Adipose tissue (tissue), 3 donors: ENCODE data around the gene CCNYL1. TPM values are rescaled to one million over a fixed set of nuclear protein-coding genes. Genes with fewer than 3 reads are reported as not detected.
"Not testable (repeated sequence)": the region's sequence is repeated elsewhere in the genome, so short reads cannot be mapped to it uniquely, and the experiment has no call there.

Source experiments
- H3K27ac ChIP-seq: one replicate; pipeline ENCODE4 v1.5.1; 2013; ENCODE audit warnings: low read depth, low read length
- WGBS, 3 donors: extraction: QIAGEN DNeasy Blood & Tissue Kit; methylation state at CpG; one replicate each; pipeline ENCODE4 v1.1.7; 2013; 5-methylcytosine and 5-hydroxymethylcytosine counted together
- polyA plus RNA-seq, 3 donors: library from polyadenylated mRNA; stranded (reverse); fragments of 200-250 nt; gene quantifications; one replicate each; pipeline ENCODE4 v1.2.3, GENCODE V29; 2013
- donor health status: healthy with polysubstance abuse.
- donor health status: Bipolar disorder and iron deficiency.
- donor health status: healthy.

Gene CCNYL1
- polyA plus RNA-seq, 3 donors: 6.9 to 11.9 (median 11.2) TPM

GRCh38 chr2:207694811-207695281 lies 16.6 kb upstream of the CCNYL1 start:
- 64 to 73% (median 71%) methylated on average over 4 of the region's 4 CpGs for WGBS, 3 donors

GRCh38 chr2:207695293-207695692 lies 16.1 kb upstream of the CCNYL1 start:
- WGBS, 3 donors: 67 to 84% (median 83%) methylated on average over 4 of the region's 4 CpGs

More at GRCh38 chr2:207694811-207695281, 16.6 kb upstream of the CCNYL1 start:
- H3K27ac ChIP-seq: no peak overlapping the region

GRCh38 chr2:207696911-207697310 lies 14.5 kb upstream of the CCNYL1 start:
- WGBS, 3 donors: 63 to 82% (median 80%) methylated on average over 5 of the region's 5 CpGs
- not testable (repeated sequence) for H3K27ac ChIP-seq

More at GRCh38 chr2:207695293-207695692, 16.1 kb upstream of the CCNYL1 start:
- H3K27ac ChIP-seq: no peak overlapping the region

DNA sequence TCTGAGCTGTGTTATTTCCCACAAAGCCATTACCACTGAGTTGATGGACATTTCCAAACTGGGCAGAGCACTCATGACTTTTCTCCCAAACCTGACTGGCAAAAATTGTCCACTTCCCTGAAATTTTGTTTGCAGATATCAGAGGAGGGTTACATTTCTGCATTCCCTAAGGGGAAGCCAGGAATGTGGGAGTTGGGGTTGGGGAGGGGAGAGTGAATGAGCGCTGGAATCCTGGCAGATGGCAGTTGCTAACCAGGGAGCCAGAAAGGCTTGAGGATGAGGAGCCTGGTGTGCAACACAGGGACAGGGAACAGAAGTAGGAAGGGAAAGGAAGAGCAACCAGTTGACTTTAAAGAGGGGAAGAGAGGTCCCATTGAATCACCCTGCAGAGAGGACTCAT lies 14.0 kb upstream of the CCNYL1 start:
- 37 to 79% (median 76%) methylated on average over 1 of the region's 1 CpG for WGBS, 3 donors

GRCh38 chr2:207698301-207698700 lies 13.1 kb upstream of the CCNYL1 start:
- WGBS, 3 donors: 57 to 96% (median 82%) methylated on average over 5 of the region's 5 CpGs
- H3K27ac ChIP-seq: no peak overlapping the region

More for the DNA sequence above, 14.0 kb upstream of the CCNYL1 start:
- no peak overlapping the region for H3K27ac ChIP-seq

DNA sequence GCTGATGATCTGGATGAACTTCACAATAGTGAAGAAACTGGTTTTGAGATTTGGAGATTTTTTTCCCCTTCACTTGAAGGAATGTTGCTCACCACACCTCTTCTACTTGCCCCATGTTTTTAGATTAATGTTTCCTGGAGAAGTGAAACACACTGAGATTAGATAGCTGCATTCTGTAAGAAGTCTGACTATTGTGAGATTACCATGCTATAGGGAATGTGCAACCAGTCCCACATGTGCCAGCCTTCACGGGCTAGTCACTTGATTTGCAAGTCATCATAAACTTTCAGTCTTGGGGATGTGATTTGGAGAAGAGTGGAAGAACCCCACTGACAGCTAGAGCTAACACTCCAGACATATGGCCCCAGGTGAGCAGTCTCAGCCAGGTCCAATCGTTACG lies 7.4 kb upstream of the CCNYL1 start:
- WGBS, 3 donors: 55 to 71% (median 67%) methylated on average over 3 of the region's 3 CpGs
- H3K27ac ChIP-seq: no peak overlapping the region

DNA sequence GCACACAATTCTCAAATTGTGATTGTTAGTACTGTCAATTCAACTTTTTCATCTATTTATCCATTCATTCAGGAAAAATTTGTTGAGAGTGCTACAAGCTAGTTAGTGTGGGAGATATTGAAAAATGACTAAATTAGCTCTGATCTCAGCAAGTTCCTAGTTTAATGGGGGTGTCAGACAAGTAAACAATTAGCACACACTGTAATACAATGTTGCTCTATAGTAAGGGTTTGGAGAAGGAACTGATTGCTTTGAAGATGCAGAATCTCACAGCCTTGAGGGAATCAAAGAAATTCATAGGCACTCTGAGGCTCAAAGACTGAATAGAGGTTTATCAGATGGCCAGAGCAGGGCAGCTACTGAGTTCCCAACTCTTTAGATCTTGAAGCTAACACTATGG lies 6.8 kb upstream of the CCNYL1 start:
- no peak overlapping the region for H3K27ac ChIP-seq

- WGBS, 3 donors: 43 to 77% (median 55%) methylated on average over 4 of the region's 4 CpGs
- H3K27ac ChIP-seq: no peak overlapping the region
These were observed 4.2 kb upstream of the CCNYL1 start for GRCh38 chr2:207706936-207707860.

GRCh38 chr2:207711750-207712530 lies 500 bp downstream of the CCNYL1 start:
- H3K27ac ChIP-seq: peak overlapping the region; percentile 75
- 0 to 1% (median 0%) methylated on average over 36 to 67 of the region's 67 CpGs for WGBS, 3 donors

GRCh38 chr2:207716056-207716455 lies 4.6 kb downstream of the CCNYL1 start:
- WGBS, 3 donors: 91 to 93% (median 92%) methylated on average over 5 of the region's 5 CpGs
- H3K27ac ChIP-seq: no peak overlapping the region

DNA sequence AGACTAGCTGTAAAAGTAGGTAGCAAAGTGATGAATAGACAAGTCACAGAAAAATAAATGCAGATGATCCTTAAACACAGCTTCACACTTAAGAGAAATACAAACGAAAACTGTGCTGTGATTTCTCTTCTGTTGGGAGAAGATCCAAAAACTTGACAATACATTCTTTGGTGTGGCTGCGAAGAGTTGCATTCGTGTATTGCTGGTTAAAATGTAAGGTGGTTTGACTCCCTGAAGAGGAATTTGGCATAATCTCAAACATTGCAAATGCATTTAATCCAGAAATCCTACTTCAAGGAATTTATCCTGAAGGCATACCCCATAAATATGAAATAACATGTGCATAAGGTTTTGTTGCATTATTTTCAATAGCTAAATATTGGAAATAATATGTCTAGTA lies 7.1 kb downstream of the CCNYL1 start:
- H3K27ac ChIP-seq: no peak overlapping the region
- WGBS, 3 donors: 73 to 79% (median 78%) methylated on average over 3 of the region's 3 CpGs

GRCh38 chr2:207719008-207719407 lies 7.6 kb downstream of the CCNYL1 start:
- no peak overlapping the region for H3K27ac ChIP-seq
- WGBS, 3 donors: 97 to 100% (median 100%) methylated on average over 1 of the region's 1 CpG

DNA sequence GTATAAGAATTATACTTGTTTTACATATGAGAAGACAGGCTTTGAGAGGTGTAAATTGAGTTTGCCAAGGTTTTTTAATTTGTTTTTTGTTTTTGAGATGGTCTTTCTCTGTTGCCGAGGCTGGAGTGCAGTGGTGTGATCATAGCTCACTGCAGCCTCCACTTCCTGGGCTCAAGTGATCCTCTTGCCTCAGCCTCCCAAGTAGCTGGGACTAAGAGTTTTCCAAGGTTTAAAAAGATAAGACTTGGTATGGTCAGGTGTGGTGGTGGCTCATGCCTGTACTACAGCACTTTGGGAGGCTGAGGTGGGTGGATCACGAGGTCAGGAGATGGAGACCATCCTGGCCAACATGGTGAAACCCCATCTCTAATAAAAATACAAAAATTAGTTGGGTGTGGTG lies 8.2 kb downstream of the CCNYL1 start:
- 94 to 97% (median 95%) methylated on average over 2 of the region's 2 CpGs for WGBS, 3 donors
- not testable (repeated sequence) for H3K27ac ChIP-seq

- H3K27ac ChIP-seq: no peak overlapping the region
- WGBS, 3 donors: 60 to 94% (median 89%) methylated on average over 6 of the region's 6 CpGs
These were observed 9.2 kb downstream of the CCNYL1 start for GRCh38 chr2:207720517-207721187.

- H3K27ac ChIP-seq: no peak overlapping the region
- WGBS, 3 donors: 76 to 89% (median 86%) methylated on average over 7 of the region's 7 CpGs
These were observed 11.5 kb downstream of the CCNYL1 start for GRCh38 chr2:207722773-207723424.

- not testable (repeated sequence) for H3K27ac ChIP-seq
- 70 to 93% (median 90%) methylated on average over 8 of the region's 8 CpGs for WGBS, 3 donors
These were observed 12.0 kb downstream of the CCNYL1 start for GRCh38 chr2:207723425-207723787.

DNA sequence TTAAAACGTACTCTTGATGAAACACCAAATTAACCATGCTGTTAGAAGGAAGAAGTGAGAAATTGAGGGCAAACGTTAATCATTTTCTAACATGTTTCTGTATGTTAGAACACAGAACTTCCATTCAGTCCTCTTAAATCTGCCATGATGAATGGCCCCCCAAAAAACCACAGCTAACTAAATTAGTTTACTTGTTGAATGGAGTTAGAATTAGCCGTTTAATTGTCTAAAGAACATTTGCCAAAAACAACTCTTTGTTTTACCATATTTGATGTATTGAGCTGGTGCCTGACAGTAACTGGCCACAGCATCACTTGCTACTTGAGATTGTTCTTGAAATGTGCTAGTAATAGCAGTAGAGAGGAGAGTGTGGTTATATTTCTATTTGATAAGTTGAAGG lies 12.7 kb downstream of the CCNYL1 start:
- H3K27ac ChIP-seq: no peak overlapping the region
- WGBS, 3 donors: 37 to 70% (median 61%) methylated on average over 3 of the region's 3 CpGs

GRCh38 chr2:207725873-207726578 lies 14.6 kb downstream of the CCNYL1 start:
- 76 to 79% (median 76%) methylated on average over 4 of the region's 4 CpGs for WGBS, 3 donors
- H3K27ac ChIP-seq: no peak overlapping the region
